Kidney (tissue), 14 donors: ENCODE results near the gene CA14. TPM values are rescaled to one million over a fixed set of nuclear protein-coding genes. Genes with fewer than 3 reads are reported as not detected.
"Not testable (repeated sequence)": the region's sequence is repeated elsewhere in the genome, so short reads cannot be mapped to it uniquely, and the experiment has no call there.

ENCODE experiments used
- DNase-seq, 5 donors: peaks; one replicate each; pipeline ENCODE4 v3.0.0-alpha.2; 2013 to 2020
- FAIRE-seq: peaks from 2 replicates; lab custom pipeline; 2012; peaks lifted over from hg19 to GRCh38; lab: Jason Lieb, UNC
- H3K27ac ChIP-seq, 2 donors: one replicate each; pipeline ENCODE4 v1.7.0; 2013; ENCODE audit warnings: low read depth in 2 of 2, low read length in 2 of 2, inconsistent platforms in 1 of 2
- H3K27me3 ChIP-seq: one replicate; pipeline ENCODE4 v1.7.1; 2013; ENCODE audit warnings: low read length, inconsistent platforms; ENCODE audit not compliant: control insufficient read depth, insufficient read depth
- H3K36me3 ChIP-seq, 3 donors: one replicate each; pipeline versions ENCODE4 v1.7.0 to v1.7.1; 2013; ENCODE audit warnings: low read length in 3 of 3, control low read depth in 1 of 3, inconsistent platforms in 1 of 3; ENCODE audit not compliant: insufficient read depth in 3 of 3, control insufficient read depth in 2 of 3
- H3K4me1 ChIP-seq, 3 donors: one replicate each; pipeline versions ENCODE4 v1.7.0 to v1.7.1; 2013; ENCODE audit warnings: low read length in 3 of 3, inconsistent platforms in 1 of 3, low read depth in 1 of 3; ENCODE audit not compliant: control insufficient read depth in 2 of 3, insufficient read depth in 2 of 3
- H3K4me3 ChIP-seq, 3 donors: one replicate each; pipeline versions ENCODE4 v1.7.0 to v1.8.1; 2013; ENCODE audit warnings: low read length in 3 of 3, control low read depth in 1 of 3, inconsistent platforms in 1 of 3
- H3K9ac ChIP-seq, 3 donors: one replicate each; pipeline versions ENCODE4 v1.7.0 to v1.7.1; 2013; ENCODE audit warnings: low read length in 3 of 3, control low read depth in 1 of 3, inconsistent platforms in 1 of 3
- H3K9me3 ChIP-seq, 3 donors: one replicate each; pipeline versions ENCODE4 v1.7.0 to v1.7.1; 2013; ENCODE audit warnings: low read length in 3 of 3, control low read depth in 1 of 3, inconsistent platforms in 1 of 3; ENCODE audit not compliant: control insufficient read depth in 2 of 3, insufficient read depth in 1 of 3
- CTCF ChIP-seq: IDR thresholded peaks from 3 replicates; pipeline ENCODE4 v1.5.1; 2012; ENCODE audit warnings: mild to moderate bottlenecking, moderate library complexity, borderline replicate concordance; ENCODE audit not compliant: insufficient read depth; ENCODE audit errors: extremely low read depth
- intact Hi-C: fragments of 100-400 bp; cut with DNase I; formaldehyde crosslinking; loops from one replicate; pipeline ENCODE4 v1.11.1; 2022
- polyA plus RNA-seq: library from polyadenylated mRNA; stranded (reverse); fragments of 350-450 nt; fragmentation: Illumina TruSeq; extraction: RNeasy Lipid Tissue Mini Kit (QIAGEN cat#74804); gene quantifications from one replicate; pipeline ENCODE4 v1.2.3, GENCODE V29; 2014; ENCODE audit warnings: low read depth, low replicate concordance; ENCODE audit not compliant: insufficient read depth
- total RNA-seq: library from RNA; stranded (reverse); fragmentation: NEBNext Ultra II Directional; extraction: Animal tissue kit (Norgen Biotek cat#: 25700); gene quantifications from one replicate; pipeline ENCODE4 v1.2.1, GENCODE V29; 2021
- donor health status: control.
- donor health status: control.
- donor health status: control.
- donor health status: control.
- donor health status: control.
- donor health status: DM: yes; HTN: yes; CAD: no.
- donor health status: Normal renal cell carcinoma (clear cell type).

CA14 gene
- total and polyA plus RNA-seq, 2 donors from 2014 or later: 0.35 to 0.41 TPM

- intact Hi-C loops: no loop called here
- no peak overlapping the region for H3K4me3 ChIP-seq
- H3K36me3 ChIP-seq: peaks cover 6 to 20% (median 6%) of the 10 kb centered on the region in 3 donors
- H3K4me1 ChIP-seq: no peaks in the 10 kb centered on the region
- TF ChIP-seq CTCF: no peak
- H3K27me3 ChIP-seq: no peaks in the 10 kb centered on the region
- FAIRE-seq: no peak
- DNase-seq: no peak
- H3K9ac ChIP-seq: no peak overlapping the region
- no peak overlapping the region for H3K27ac ChIP-seq
- H3K9me3 ChIP-seq: no peaks in the 10 kb centered on the region
Measured at GRCh38 chr1:150227228-150227627, 30.3 kb upstream of the CA14 start.

GRCh38 chr1:150228246-150228645 is 29.3 kb upstream of the CA14 start:
- intact Hi-C loops: not testable (repeated sequence)

GRCh38 chr1:150232921-150233320 is 24.7 kb upstream of the CA14 start:
- H3K9me3 ChIP-seq, H3K4me1 ChIP-seq, H3K27me3 ChIP-seq, H3K36me3 ChIP-seq, H3K4me3 ChIP-seq, H3K27ac ChIP-seq, DNase-seq, H3K9ac ChIP-seq, FAIRE-seq, intact Hi-C loops: not testable (repeated sequence)

More at GRCh38 chr1:150228246-150228645, 29.3 kb upstream of the CA14 start:
- H3K27me3 ChIP-seq, H3K9ac ChIP-seq, DNase-seq, H3K4me1 ChIP-seq, H3K27ac ChIP-seq, H3K4me3 ChIP-seq, FAIRE-seq, H3K9me3 ChIP-seq: not testable (repeated sequence)
- H3K36me3 ChIP-seq: peaks cover 6 to 20% (median 6%) of the 10 kb centered on the region in 3 donors

- no peak for TF ChIP-seq CTCF
- DNase-seq (peak in 3 of 5 donors; percentile 53 to 87 (median 84)), FAIRE-seq (no peak)
- Histone ChIP-seq H3K36me3 (no peaks in the 10 kb centered on the region), H3K9me3 (no peaks in the 10 kb centered on the region), H3K27me3 (no peaks in the 10 kb centered on the region), H3K27ac (peak overlapping the region; percentile 93 to 94), H3K4me3 (peak overlapping the region; percentile 80 to 98 (median 88)), H3K9ac (peak overlapping the region; percentile 63 to 97 (median 97)), H3K4me1 (peaks cover 0 to 3% (median 0%) of the 10 kb centered on the region in 3 donors)
- intact Hi-C loops: no loop called here
Measured at GRCh38 chr1:150233359-150234308, 23.9 kb upstream of the CA14 start.
